Astrocyte (in vitro differentiated cells and primary cell): ENCODE results near the gene CES1.
"Not testable (repeated sequence)": the region's sequence is repeated elsewhere in the genome, so short reads cannot be mapped to it uniquely, and the experiment has no call there.

ENCODE experiments used
- EZH2 ChIP-seq: IDR thresholded peaks from 2 replicates; pipeline ENCODE4 v1.6.1; 2012; ENCODE audit warnings: mild to moderate bottlenecking, low read length, inconsistent platforms; ENCODE audit not compliant: insufficient read depth
- TF ChIP-seq, protein P1 (sequence below): IDR thresholded peaks from 2 replicates; pipeline ENCODE4 v1.5.1; 2011; ENCODE audit warnings: low read depth, mild to moderate bottlenecking, inconsistent platforms, low read length, moderate library complexity; ENCODE audit not compliant: insufficient read depth

DNA sequence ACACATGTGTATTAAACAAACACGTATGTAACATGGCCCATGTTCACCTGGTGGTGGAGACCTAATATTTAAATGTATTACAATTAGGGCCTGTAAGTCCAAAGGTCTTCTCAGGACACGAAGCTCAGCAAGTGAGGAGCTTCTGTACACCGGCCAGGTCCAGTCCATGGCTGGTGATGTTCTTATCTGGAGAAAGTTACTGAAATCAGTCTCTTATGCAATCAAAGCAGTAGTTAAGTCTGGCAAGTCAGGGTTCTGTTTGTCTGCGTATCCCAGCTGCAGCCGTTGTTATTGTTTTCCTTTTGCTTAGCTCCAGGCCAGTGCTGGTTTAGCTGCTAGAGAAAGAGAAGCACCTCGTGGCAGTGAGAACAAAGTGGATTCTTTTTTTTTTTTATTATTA is 41.4 kb downstream of the CES1 start:
- TF ChIP-seq EZH2 = not testable (repeated sequence)
- TF ChIP-seq, protein P1, sequence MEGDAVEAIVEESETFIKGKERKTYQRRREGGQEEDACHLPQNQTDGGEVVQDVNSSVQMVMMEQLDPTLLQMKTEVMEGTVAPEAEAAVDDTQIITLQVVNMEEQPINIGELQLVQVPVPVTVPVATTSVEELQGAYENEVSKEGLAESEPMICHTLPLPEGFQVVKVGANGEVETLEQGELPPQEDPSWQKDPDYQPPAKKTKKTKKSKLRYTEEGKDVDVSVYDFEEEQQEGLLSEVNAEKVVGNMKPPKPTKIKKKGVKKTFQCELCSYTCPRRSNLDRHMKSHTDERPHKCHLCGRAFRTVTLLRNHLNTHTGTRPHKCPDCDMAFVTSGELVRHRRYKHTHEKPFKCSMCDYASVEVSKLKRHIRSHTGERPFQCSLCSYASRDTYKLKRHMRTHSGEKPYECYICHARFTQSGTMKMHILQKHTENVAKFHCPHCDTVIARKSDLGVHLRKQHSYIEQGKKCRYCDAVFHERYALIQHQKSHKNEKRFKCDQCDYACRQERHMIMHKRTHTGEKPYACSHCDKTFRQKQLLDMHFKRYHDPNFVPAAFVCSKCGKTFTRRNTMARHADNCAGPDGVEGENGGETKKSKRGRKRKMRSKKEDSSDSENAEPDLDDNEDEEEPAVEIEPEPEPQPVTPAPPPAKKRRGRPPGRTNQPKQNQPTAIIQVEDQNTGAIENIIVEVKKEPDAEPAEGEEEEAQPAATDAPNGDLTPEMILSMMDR = not testable (repeated sequence)
